Hematopoietic multipotent progenitor cell treated with erythropoietin and hydrocortisone succinate and interleukin-3 and kit ligand, for 8 days (in vitro differentiated cells): ENCODE measurements around the gene DCDC2B.
"Not testable (repeated sequence)": the region's sequence is repeated elsewhere in the genome, so short reads cannot be mapped to it uniquely, and the experiment has no call there.

Experiments used
- DNase-seq: peaks from one replicate; pipeline ENCODE4 v3.0.0-alpha.2; 2015

DCDC2B gene

GRCh38 chr1:32228771-32229170 lies 19.9 kb downstream of the DCDC2B start:
- DNase-seq = no peak

GRCh38 chr1:32231843-32232432 lies 23.0 kb downstream of the DCDC2B start:
- DNase-seq = no peak

GRCh38 chr1:32232558-32233304 lies 23.8 kb downstream of the DCDC2B start:
- DNase-seq = no peak

- DNase-seq = no peak
Observed at GRCh38 chr1:32234792-32235191, 25.9 kb downstream of the DCDC2B start.

- DNase-seq = no peak
Observed at GRCh38 chr1:32239337-32239736, 30.4 kb downstream of the DCDC2B start.

- DNase-seq = no peak
Observed at GRCh38 chr1:32239790-32240139, 30.9 kb downstream of the DCDC2B start.

- peak; percentile 32 for DNase-seq
Observed at GRCh38 chr1:32240140-32240951, 31.5 kb downstream of the DCDC2B start.

GRCh38 chr1:32241001-32241763 lies 32.3 kb downstream of the DCDC2B start:
- DNase-seq = no peak

- DNase-seq = no peak
Observed at GRCh38 chr1:32242341-32242851, 33.5 kb downstream of the DCDC2B start.

GRCh38 chr1:32246888-32247273 lies 38.0 kb downstream of the DCDC2B start, which contains the start of gene FAM167B:
Gene FAM167B, plus strand, starts transcription at chr1:32247222. Its CDS starts 200 bp downstream, at chr1:32247422.
- no peak for DNase-seq

GRCh38 chr1:32247452-32247851 lies 38.6 kb downstream of the DCDC2B start:
- DNase-seq = no peak

- peak; percentile 73 for DNase-seq
Observed at GRCh38 chr1:32247983-32248889, 39.3 kb downstream of the DCDC2B start.

GRCh38 chr1:32249831-32250525 lies 41.1 kb downstream of the DCDC2B start:
- DNase-seq = no peak

- DNase-seq = no peak
Observed at GRCh38 chr1:32250893-32251716, 42.2 kb downstream of the DCDC2B start, which contains the start of gene LCK. Gene LCK, plus strand, starts transcription at chr1:32251265. Its CDS starts 23,065 bp downstream, at chr1:32274330.

GRCh38 chr1:32255072-32256071 lies 46.5 kb downstream of the DCDC2B start:
- no peak for DNase-seq

GRCh38 chr1:32256473-32257226 lies 47.8 kb downstream of the DCDC2B start:
- DNase-seq = no peak

- no peak for DNase-seq
Observed at GRCh38 chr1:32257227-32257508, 48.3 kb downstream of the DCDC2B start.

GRCh38 chr1:32263236-32263593 lies 54.3 kb downstream of the DCDC2B start:
- not testable (repeated sequence) for DNase-seq
